Omental fat pad (tissue), 4 donors: Measurements from ENCODE around the gene SEPTIN5. TPM values are rescaled to one million over a fixed set of nuclear protein-coding genes. Genes with fewer than 3 reads are reported as not detected.
"Not testable (repeated sequence)": the region's sequence is repeated elsewhere in the genome, so short reads cannot be mapped to it uniquely, and the experiment has no call there.

Experiments used
- ATAC-seq: fragments of 150-250 bp; one replicate; pipeline ENCODE4 v1.9.1; 2016; ENCODE audit warnings: mild to moderate bottlenecking, moderate library complexity; ENCODE audit not compliant: low FRiP score
- DNase-seq: peaks from one replicate; pipeline ENCODE4 v3.0.0-alpha.2; 2019; ENCODE audit warnings: low spot score
- total RNA-seq, 4 donors: library from RNA; depleted of rRNA; stranded (reverse); fragments of >200 nt; gene quantifications; one replicate each; pipeline ENCODE4 v1.1.0, GENCODE V29; 2016
- TF ChIP-seq, protein P1 (sequence below), 3 donors: fragments of 450-650 bp; IDR thresholded peaks; one replicate each; pipeline ENCODE4 v1.5.1; 2016 to 2017; ENCODE audit warnings: antibody characterized with exemption in 3 of 3, mild to moderate bottlenecking in 3 of 3, moderate library complexity in 2 of 3

SEPTIN5 gene
- total RNA-seq, 4 donors from 2014 or later: 3.7 to 19.1 (median 5.9) TPM

DNA sequence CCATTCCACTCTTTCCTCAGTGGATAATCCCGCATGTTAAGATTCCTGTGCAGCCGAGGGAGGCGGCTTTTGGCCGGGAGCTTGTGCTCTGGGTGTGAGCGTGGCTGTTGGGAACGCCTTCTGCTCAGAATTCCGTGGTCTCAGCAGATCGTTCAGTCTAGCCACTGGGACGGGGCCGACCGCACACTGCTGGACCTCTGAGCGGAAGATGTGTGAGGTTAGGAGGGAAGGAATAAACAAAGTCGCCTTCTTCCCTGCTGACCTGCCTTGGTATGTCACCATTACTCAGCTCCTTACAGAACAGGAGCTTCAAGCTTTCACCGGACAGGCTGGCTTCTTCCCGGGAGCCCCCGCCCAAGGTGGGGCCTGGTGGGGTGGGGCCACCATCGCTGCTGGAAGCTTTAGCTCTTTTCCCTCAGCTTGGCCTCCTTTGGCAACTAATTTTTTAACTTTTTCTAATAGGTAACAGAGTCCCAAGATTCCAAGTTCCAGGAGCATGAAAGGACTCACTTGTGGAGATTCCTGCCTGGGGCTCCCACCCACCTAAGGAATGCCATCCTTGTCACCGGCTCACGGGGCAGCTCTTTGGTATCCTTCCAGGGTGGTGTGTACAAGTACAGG is 22.5 kb upstream of the SEPTIN5 start:
- TF ChIP-seq, protein P1, sequence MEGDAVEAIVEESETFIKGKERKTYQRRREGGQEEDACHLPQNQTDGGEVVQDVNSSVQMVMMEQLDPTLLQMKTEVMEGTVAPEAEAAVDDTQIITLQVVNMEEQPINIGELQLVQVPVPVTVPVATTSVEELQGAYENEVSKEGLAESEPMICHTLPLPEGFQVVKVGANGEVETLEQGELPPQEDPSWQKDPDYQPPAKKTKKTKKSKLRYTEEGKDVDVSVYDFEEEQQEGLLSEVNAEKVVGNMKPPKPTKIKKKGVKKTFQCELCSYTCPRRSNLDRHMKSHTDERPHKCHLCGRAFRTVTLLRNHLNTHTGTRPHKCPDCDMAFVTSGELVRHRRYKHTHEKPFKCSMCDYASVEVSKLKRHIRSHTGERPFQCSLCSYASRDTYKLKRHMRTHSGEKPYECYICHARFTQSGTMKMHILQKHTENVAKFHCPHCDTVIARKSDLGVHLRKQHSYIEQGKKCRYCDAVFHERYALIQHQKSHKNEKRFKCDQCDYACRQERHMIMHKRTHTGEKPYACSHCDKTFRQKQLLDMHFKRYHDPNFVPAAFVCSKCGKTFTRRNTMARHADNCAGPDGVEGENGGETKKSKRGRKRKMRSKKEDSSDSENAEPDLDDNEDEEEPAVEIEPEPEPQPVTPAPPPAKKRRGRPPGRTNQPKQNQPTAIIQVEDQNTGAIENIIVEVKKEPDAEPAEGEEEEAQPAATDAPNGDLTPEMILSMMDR (IDR thresholded peaks at IDR 0.05): no peak
- ATAC-seq: no peak
- peak; percentile 13 for DNase-seq

DNA sequence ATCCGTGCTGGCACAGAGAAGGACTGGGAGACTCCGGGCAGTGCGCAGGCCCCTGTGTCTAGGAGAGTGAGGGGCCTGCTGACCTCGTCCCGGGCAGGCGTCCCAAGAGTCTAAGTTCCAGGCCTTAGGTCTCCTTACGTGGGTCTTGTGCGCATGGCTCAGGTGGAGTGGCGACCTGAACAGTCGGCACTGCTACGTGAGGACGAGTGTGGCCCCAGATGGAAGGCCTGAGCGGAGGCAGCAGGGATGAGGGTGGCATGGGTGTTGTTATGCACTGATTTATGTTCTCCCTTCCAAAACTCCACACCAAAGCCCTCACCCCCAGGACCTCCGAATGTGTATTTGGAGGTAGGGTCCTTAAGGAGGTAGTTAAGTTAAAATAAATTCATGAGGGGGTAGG is 20.7 kb upstream of the SEPTIN5 start:
- DNase-seq (no peak), ATAC-seq (no peak)
- TF ChIP-seq, protein P1 (IDR thresholded peaks at IDR 0.05): no peak

DNA sequence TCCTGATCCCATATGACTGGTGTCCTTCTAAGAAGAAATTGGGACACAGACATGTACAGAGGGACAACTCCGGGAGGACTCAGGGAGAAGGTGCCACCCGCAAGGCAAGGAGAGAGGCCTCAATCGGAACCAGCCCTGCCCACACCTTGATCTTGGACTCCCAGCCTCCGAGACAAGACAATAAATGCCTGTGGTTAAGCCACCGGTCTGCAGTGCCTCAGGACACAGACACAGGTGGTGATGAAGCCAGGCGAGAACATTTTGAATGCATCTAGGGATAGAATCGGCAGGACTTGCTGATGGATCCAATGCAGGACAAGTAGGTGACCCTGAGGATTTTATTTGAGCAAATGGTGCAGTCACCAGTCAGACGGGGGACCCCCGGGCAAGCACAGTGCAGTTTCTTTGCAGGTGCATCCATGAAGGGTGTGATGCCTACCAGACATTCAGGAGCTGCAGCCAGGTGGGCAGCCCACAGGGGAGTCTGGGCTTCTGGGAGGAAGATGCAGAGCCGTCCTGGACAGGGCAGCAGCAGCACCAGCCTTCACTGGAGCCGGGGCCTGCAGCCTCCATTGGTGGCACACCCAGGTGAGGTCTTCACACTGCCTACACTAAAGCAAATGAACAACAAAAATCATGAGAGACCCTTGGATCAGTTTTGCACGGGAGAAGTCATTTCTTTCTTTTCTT is 20.2 kb upstream of the SEPTIN5 start:
- TF ChIP-seq, protein P1 (IDR thresholded peaks at IDR 0.05): no peak
- no peak for ATAC-seq
- peak; percentile 8 for DNase-seq

DNA sequence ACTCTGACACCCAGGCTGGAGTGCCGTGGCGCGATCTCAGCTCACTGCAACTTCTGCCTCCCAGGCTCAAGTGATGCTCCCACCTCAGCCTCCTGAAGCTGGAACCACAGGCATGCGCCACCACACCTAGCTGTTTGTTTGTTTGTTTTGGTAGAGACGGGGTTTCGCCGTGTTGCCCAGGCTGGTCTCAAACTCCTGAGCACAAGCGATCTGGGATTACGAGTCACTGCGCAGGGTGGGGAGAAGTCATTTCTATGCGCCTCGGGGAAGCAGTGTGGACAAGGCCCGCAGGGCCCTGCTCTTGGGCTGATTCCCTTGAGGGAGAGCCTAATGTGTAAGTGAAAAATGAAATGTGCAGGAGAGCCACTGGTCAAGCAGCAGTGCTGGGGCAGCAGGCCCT is 19.6 kb upstream of the SEPTIN5 start:
- TF ChIP-seq, protein P1 (IDR thresholded peaks at IDR 0.05): no peak
- no peak for ATAC-seq
- peak; percentile 6 for DNase-seq

DNA sequence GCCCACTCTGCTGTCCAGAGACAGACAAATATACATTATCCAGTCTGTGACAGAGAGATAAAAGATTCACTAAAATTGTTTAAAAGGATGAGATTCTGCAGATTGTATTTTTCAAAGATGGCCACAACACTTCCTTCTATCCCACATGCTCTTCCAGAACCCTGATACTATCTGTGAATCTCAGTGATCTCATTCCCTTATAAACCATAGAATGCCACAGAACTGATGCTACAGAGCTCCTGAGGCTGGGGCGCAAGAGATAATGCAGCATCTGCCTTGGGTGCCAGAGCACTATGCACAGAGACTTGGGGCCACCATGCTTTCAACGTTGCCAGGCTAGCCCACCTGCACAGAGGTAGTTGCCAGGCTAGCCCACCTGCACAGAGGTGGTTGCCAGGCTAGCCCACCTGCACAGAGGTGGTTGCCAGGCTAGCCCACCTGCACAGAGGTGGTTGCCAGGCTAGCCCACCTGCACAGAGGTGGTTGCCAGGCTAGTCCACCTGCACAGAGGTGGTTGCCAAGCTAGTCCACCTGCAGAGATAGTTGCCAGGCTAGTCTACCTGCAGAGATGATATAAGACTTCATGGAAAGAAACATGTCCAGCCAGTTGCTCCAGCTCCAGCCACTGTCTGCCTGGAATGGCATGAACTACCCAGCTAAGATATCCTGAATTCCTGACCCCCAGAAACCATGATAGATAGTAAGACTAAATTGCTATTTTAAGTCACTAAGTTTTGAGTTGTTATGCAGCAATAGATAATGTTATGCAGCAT is 17.6 kb upstream of the SEPTIN5 start:
- no peak for DNase-seq
- TF ChIP-seq, protein P1 (IDR thresholded peaks at IDR 0.05): no peak
- no peak for ATAC-seq

DNA sequence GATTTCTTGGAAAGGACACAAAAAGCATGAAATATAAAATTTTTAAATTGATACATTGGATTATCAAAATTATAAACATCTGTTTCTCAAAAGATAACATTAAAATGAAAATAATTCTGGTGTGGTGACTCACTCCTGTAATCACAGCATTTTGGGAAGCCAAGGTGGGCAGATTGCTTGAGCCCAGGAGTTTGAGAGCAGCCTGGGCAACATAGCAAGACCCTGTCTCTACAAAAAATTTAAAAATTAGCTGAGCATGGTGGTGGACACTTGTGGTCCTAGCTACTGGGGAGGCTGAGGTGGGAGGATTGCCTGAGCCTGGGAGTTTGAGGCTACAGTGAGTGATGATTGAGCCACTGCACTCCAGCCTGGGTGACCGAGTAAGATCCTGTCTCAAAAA is 16.4 kb upstream of the SEPTIN5 start:
- ATAC-seq: not testable (repeated sequence)

DNA sequence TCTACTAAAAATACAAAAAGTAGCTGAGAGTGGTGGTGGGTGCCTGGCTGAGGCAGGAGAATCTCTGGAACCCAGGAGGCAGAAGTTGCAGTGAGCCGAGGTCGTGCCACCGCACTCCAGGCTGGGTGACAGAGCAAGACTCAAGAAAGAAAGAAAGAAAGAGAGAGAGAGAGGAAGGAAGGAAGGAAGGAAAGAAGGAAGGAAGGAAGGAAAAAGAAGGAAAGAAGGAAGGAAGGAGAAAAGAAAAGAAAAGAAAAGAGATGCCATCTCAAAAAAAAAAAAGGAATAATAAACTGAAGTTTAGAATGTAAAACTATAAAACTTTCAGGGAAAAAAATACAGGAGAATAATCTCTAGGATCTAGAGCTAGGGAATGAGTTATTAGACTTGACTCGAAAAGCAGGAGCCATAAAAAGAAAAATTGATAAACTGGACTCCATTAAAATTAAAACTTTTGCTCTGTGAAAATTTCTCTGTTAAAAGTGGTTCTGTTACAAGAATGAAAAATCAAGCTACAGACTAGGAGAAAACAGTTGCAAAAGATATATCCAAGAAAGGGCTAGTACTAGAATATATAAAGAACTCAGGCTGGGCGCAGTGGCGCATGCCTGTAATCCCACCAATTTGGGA is 13.4 kb upstream of the SEPTIN5 start:
- TF ChIP-seq, protein P1 (IDR thresholded peaks at IDR 0.05): no peak
- ATAC-seq: no peak
- no peak for DNase-seq

More for the DNA sequence above, 16.4 kb upstream of the SEPTIN5 start:
- not testable (repeated sequence) for DNase-seq
